Measurements from ENCODE around the gene PIPOX.

DNA sequence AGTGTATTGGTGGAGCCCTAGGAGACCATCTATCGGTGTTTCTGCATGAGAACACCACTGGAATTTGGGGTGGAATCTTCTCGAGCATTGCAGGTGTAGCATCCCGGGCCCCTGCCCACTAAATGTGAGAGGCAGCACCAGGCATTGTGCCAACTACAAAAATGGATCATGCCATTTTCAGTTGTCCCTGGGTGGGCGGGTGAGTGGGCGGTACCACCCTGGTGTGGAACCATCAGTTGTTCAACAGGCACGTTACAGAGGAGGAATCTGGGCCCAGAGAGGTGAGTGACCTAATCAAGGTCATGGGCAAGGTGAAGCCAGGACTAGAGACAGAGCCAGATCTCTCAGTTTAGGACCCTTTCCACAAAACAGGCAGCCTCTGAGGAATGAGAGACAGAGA is 8.8 kb downstream of the PIPOX start:
- TF ChIP-seq FOXP2 (optimal IDR thresholded peaks at IDR 0.05; ENCODE audit: borderline replicate concordance, extremely low read depth, extremely low read length, insufficient read depth) (no peak), TAF1 (IDR thresholded peaks at IDR 0.05; ENCODE audit: borderline replicate concordance, insufficient read depth, low read length) (no peak), POLR2AphosphoS5 (IDR thresholded peaks at IDR 0.05; ENCODE audit: low read depth, low read length) (no peak), SIN3A (IDR thresholded peaks at IDR 0.05; ENCODE audit: borderline replicate concordance, insufficient read depth, low read length) (no peak)
- TF ChIP-seq, protein P1, sequence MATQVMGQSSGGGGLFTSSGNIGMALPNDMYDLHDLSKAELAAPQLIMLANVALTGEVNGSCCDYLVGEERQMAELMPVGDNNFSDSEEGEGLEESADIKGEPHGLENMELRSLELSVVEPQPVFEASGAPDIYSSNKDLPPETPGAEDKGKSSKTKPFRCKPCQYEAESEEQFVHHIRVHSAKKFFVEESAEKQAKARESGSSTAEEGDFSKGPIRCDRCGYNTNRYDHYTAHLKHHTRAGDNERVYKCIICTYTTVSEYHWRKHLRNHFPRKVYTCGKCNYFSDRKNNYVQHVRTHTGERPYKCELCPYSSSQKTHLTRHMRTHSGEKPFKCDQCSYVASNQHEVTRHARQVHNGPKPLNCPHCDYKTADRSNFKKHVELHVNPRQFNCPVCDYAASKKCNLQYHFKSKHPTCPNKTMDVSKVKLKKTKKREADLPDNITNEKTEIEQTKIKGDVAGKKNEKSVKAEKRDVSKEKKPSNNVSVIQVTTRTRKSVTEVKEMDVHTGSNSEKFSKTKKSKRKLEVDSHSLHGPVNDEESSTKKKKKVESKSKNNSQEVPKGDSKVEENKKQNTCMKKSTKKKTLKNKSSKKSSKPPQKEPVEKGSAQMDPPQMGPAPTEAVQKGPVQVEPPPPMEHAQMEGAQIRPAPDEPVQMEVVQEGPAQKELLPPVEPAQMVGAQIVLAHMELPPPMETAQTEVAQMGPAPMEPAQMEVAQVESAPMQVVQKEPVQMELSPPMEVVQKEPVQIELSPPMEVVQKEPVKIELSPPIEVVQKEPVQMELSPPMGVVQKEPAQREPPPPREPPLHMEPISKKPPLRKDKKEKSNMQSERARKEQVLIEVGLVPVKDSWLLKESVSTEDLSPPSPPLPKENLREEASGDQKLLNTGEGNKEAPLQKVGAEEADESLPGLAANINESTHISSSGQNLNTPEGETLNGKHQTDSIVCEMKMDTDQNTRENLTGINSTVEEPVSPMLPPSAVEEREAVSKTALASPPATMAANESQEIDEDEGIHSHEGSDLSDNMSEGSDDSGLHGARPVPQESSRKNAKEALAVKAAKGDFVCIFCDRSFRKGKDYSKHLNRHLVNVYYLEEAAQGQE (IDR thresholded peaks at IDR 0.05; ENCODE audit: insufficient read depth in 1 of 2, low read depth in 2 of 2, low read length in 2 of 2), result no peak

Data from PFSK-1 (cell line).